Measurements from ENCODE around the gene WAS. TPM values are rescaled to one million over a fixed set of nuclear protein-coding genes. Genes with fewer than 3 reads are reported as not detected.

WAS gene
- total RNA-seq, 2 donors from 2014 or later = 81.4 to 83.9 TPM

GRCh38 chrX:48703642-48704481 lies 20.3 kb downstream of the WAS start:
- Mint-ChIP-seq H3K27me3 (ENCODE audit: low read depth) (peaks cover 7% of the 10 kb centered on the region), H3K4me1 (ENCODE audit: low read depth) (peaks cover 17% of the 10 kb centered on the region), H3K4me3 (no peak overlapping the region), H3K36me3 (ENCODE audit: insufficient read depth in 2 of 2) (peaks cover 3 to 7% of the 10 kb centered on the region in 2 donors), H3K9me3 (no peaks in the 10 kb centered on the region), H3K27ac (no peak overlapping the region)
- ATAC-seq (replicated peaks in 1 of 2) (no peak), DNase-seq (no peak)

- no peak overlapping the region for H3K4me3 Mint-ChIP-seq
- peaks cover 0 to 3% of the 10 kb centered on the region in 2 donors for H3K36me3 Mint-ChIP-seq (ENCODE audit: insufficient read depth in 2 of 2)
- H3K9me3 Mint-ChIP-seq = no peaks in the 10 kb centered on the region
- DNase-seq (no peak), ATAC-seq (replicated peaks in 1 of 2) (no peak)
- H3K27ac Mint-ChIP-seq = no peak overlapping the region
- H3K27me3 Mint-ChIP-seq (ENCODE audit: low read depth) = no peaks in the 10 kb centered on the region
- peaks cover 12% of the 10 kb centered on the region for H3K4me1 Mint-ChIP-seq (ENCODE audit: low read depth)
These were observed 22.3 kb downstream of the WAS start for GRCh38 chrX:48705871-48706270.

- no peak overlapping the region for H3K4me3 Mint-ChIP-seq
- ATAC-seq (replicated peaks in 1 of 2) (no peak), DNase-seq (no peak)
- no peaks in the 10 kb centered on the region for H3K36me3 Mint-ChIP-seq (ENCODE audit: insufficient read depth in 2 of 2)
- H3K9me3 Mint-ChIP-seq = no peaks in the 10 kb centered on the region
- peaks cover 41% of the 10 kb centered on the region for H3K4me1 Mint-ChIP-seq (ENCODE audit: low read depth)
- peaks cover 28% of the 10 kb centered on the region for H3K27me3 Mint-ChIP-seq (ENCODE audit: low read depth)
- no peak overlapping the region for H3K27ac Mint-ChIP-seq
These were observed 26.0 kb downstream of the WAS start for GRCh38 chrX:48709522-48710112.

- no peaks in the 10 kb centered on the region for H3K36me3 Mint-ChIP-seq (ENCODE audit: insufficient read depth in 2 of 2)
- DNase-seq = no peak
- ATAC-seq (replicated peaks in 1 of 2) = no peak
- H3K27me3 Mint-ChIP-seq (ENCODE audit: low read depth) = peaks cover 28% of the 10 kb centered on the region
- H3K4me1 Mint-ChIP-seq (ENCODE audit: low read depth) = peaks cover 58% of the 10 kb centered on the region
- no peaks in the 10 kb centered on the region for H3K9me3 Mint-ChIP-seq
- peak overlapping the region; percentile 63 to 78 for H3K4me3 Mint-ChIP-seq
- peak overlapping the region; percentile 85 for H3K27ac Mint-ChIP-seq
These were observed 27.7 kb downstream of the WAS start for GRCh38 chrX:48711162-48711928.

GRCh38 chrX:48711929-48712505 lies 28.4 kb downstream of the WAS start:
- Mint-ChIP-seq H3K27ac (peak overlapping the region; percentile 85), H3K4me3 (peak overlapping the region; percentile 63 to 78), H3K9me3 (peaks cover 0 to 3% of the 10 kb centered on the region in 2 donors), H3K4me1 (ENCODE audit: low read depth) (peaks cover 58% of the 10 kb centered on the region), H3K27me3 (ENCODE audit: low read depth) (peaks cover 28% of the 10 kb centered on the region), H3K36me3 (ENCODE audit: insufficient read depth in 2 of 2) (no peaks in the 10 kb centered on the region)
- ATAC-seq (replicated peaks in 1 of 2) (peak in 1 of 2 donors; percentile 12), DNase-seq (no peak)

GRCh38 chrX:48713847-48714246 lies 30.2 kb downstream of the WAS start:
- Mint-ChIP-seq H3K36me3 (ENCODE audit: insufficient read depth in 2 of 2) (peaks cover 0 to 2% of the 10 kb centered on the region in 2 donors), H3K4me1 (ENCODE audit: low read depth) (peaks cover 67% of the 10 kb centered on the region), H3K27ac (peak overlapping the region; percentile 85), H3K27me3 (ENCODE audit: low read depth) (peaks cover 38% of the 10 kb centered on the region), H3K4me3 (peak overlapping the region; percentile 63 to 78), H3K9me3 (peaks cover 0 to 3% of the 10 kb centered on the region in 2 donors)
- no peak for DNase-seq
- ATAC-seq (replicated peaks in 1 of 2) = peak; percentile 54 to 67

GRCh38 chrX:48714573-48714972 lies 31.0 kb downstream of the WAS start:
- DNase-seq = no peak
- H3K4me1 Mint-ChIP-seq (ENCODE audit: low read depth) = peaks cover 70% of the 10 kb centered on the region
- H3K36me3 Mint-ChIP-seq (ENCODE audit: insufficient read depth in 2 of 2) = peaks cover 0 to 2% of the 10 kb centered on the region in 2 donors
- H3K9me3 Mint-ChIP-seq = peaks cover 0 to 3% of the 10 kb centered on the region in 2 donors
- peak; percentile 21 to 33 for ATAC-seq (replicated peaks in 1 of 2)
- H3K27me3 Mint-ChIP-seq (ENCODE audit: low read depth) = peaks cover 40% of the 10 kb centered on the region
- H3K4me3 Mint-ChIP-seq = peak overlapping the region; percentile 63 to 78
- H3K27ac Mint-ChIP-seq = peak overlapping the region; percentile 85

- ATAC-seq (replicated peaks in 1 of 2) (peak; percentile 27 to 36), DNase-seq (no peak)
- Mint-ChIP-seq H3K27me3 (ENCODE audit: low read depth) (peaks cover 40% of the 10 kb centered on the region), H3K4me3 (peak overlapping the region; percentile 63 to 78), H3K9me3 (peaks cover 0 to 3% of the 10 kb centered on the region in 2 donors), H3K27ac (peak overlapping the region; percentile 85), H3K36me3 (ENCODE audit: insufficient read depth in 2 of 2) (peaks cover 0 to 2% of the 10 kb centered on the region in 2 donors), H3K4me1 (ENCODE audit: low read depth) (peaks cover 70% of the 10 kb centered on the region)
These were observed 31.5 kb downstream of the WAS start for GRCh38 chrX:48715072-48715471.

- Mint-ChIP-seq H3K27me3 (ENCODE audit: low read depth) (peaks cover 40% of the 10 kb centered on the region), H3K4me3 (peak overlapping the region in 1 of 2 donors; percentile 78), H3K9me3 (peaks cover 0 to 3% of the 10 kb centered on the region in 2 donors), H3K4me1 (ENCODE audit: low read depth) (peaks cover 66% of the 10 kb centered on the region), H3K27ac (peak overlapping the region; percentile 71), H3K36me3 (ENCODE audit: insufficient read depth in 2 of 2) (peaks cover 0 to 2% of the 10 kb centered on the region in 2 donors)
- ATAC-seq (replicated peaks in 1 of 2) (peak in 1 of 2 donors; percentile 9), DNase-seq (peak in 1 of 2 donors; percentile 8)
These were observed 32.4 kb downstream of the WAS start for GRCh38 chrX:48715876-48716502.

- peaks cover 0 to 2% of the 10 kb centered on the region in 2 donors for H3K36me3 Mint-ChIP-seq (ENCODE audit: insufficient read depth in 2 of 2)
- peaks cover 12% of the 10 kb centered on the region for H3K27me3 Mint-ChIP-seq (ENCODE audit: low read depth)
- no peak overlapping the region for H3K27ac Mint-ChIP-seq
- peaks cover 28% of the 10 kb centered on the region for H3K4me1 Mint-ChIP-seq (ENCODE audit: low read depth)
- H3K4me3 Mint-ChIP-seq = no peak overlapping the region
- H3K9me3 Mint-ChIP-seq = peaks cover 0 to 3% of the 10 kb centered on the region in 2 donors
- ATAC-seq (replicated peaks in 1 of 2) (no peak), DNase-seq (no peak)
These were observed 36.4 kb downstream of the WAS start for GRCh38 chrX:48719958-48720357.

GRCh38 chrX:48720577-48721250 lies 37.1 kb downstream of the WAS start:
- Mint-ChIP-seq H3K4me3 (no peak overlapping the region), H3K4me1 (ENCODE audit: low read depth) (peaks cover 28% of the 10 kb centered on the region), H3K36me3 (ENCODE audit: insufficient read depth in 2 of 2) (peaks cover 0 to 2% of the 10 kb centered on the region in 2 donors), H3K9me3 (peaks cover 0 to 3% of the 10 kb centered on the region in 2 donors), H3K27ac (no peak overlapping the region), H3K27me3 (ENCODE audit: low read depth) (peaks cover 12% of the 10 kb centered on the region)
- no peak for DNase-seq
- peak; percentile 76 to 82 for ATAC-seq (replicated peaks in 1 of 2)

GRCh38 chrX:48721916-48722315 lies 38.3 kb downstream of the WAS start:
- peak in 1 of 2 donors; percentile 9 for ATAC-seq (replicated peaks in 1 of 2)
- Mint-ChIP-seq H3K4me1 (ENCODE audit: low read depth) (peaks cover 25% of the 10 kb centered on the region), H3K27me3 (ENCODE audit: low read depth) (peaks cover 12% of the 10 kb centered on the region), H3K4me3 (no peak overlapping the region), H3K36me3 (ENCODE audit: insufficient read depth in 2 of 2) (peaks cover 3 to 8% of the 10 kb centered on the region in 2 donors), H3K27ac (no peak overlapping the region), H3K9me3 (peaks cover 3 to 5% of the 10 kb centered on the region in 2 donors)
- no peak for DNase-seq

All from activated T-cell treated with anti-CD3 and anti-CD28 coated beads, Interleukin-2, amount 50 U/mL, for 72 hours (primary cell).